ENCODE measurements around the gene TBX22.
"Not testable (repeated sequence)": the region's sequence is repeated elsewhere in the genome, so short reads cannot be mapped to it uniquely, and the experiment has no call there.

Gene TBX22

DNA sequence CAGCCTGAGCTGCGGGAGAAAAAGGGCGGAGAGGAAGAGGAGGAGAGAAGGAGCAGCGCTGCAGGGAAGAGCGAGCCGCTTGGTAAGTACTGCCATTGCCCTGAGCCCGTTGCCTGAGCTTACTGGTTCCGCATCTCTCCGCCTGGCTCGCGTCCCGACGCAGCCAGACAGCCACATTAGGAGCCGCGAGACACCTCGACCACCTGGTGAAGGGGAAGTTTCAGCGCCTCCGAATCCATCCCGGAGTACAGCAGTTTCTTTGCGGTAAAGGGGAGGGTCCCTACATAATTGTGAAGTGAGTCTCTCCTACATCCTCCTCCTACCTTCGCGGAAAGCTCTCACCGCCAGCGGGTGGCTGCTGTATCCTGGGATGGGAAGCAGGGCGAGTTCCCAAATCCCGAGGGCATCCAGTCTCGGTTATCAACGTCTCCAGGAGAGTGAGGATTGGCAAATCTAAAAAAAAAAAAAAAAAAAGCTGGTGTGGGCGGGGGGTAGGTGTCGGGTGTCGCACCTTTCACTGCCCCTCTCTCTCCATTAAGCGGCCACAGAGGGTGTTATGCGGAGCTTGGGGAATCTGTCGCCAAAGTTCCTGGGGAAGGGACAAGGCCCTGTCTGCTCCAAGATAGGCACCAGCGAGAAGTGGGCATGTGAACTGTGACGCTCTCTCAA lies 7.9 kb downstream of the TBX22 start:
- DNase-seq (ENCODE audit: low read depth) = no peak
- H3K4me3 ChIP-seq (ENCODE audit: low read length) = no peak overlapping the region
- TF ChIP-seq, protein P1, sequence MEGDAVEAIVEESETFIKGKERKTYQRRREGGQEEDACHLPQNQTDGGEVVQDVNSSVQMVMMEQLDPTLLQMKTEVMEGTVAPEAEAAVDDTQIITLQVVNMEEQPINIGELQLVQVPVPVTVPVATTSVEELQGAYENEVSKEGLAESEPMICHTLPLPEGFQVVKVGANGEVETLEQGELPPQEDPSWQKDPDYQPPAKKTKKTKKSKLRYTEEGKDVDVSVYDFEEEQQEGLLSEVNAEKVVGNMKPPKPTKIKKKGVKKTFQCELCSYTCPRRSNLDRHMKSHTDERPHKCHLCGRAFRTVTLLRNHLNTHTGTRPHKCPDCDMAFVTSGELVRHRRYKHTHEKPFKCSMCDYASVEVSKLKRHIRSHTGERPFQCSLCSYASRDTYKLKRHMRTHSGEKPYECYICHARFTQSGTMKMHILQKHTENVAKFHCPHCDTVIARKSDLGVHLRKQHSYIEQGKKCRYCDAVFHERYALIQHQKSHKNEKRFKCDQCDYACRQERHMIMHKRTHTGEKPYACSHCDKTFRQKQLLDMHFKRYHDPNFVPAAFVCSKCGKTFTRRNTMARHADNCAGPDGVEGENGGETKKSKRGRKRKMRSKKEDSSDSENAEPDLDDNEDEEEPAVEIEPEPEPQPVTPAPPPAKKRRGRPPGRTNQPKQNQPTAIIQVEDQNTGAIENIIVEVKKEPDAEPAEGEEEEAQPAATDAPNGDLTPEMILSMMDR (IDR thresholded peaks at IDR 0.05; ENCODE audit: insufficient read depth, low read depth, low read length, missing control alignments) = no peak

DNA sequence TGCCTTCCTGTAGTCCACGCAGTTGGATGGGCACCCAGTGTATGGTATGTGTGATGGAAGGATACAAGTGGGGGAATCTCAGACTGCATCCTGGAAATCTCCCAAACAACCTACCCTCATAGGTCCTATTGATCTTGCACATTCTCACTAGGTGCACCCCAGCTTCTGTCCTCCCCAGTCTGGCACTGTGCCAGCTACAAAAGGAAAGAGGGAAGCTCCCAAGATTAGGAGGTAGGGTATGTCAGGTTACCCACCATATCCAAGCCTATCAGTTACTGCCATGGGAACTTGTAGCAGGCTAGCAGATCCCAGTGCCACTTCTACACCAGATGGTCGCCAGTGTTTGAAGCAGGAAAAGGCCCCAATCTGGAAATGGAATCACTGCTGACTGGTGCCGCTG lies 11.6 kb downstream of the TBX22 start:
- DNase-seq (ENCODE audit: low read depth) = no peak
- no peak overlapping the region for H3K4me3 ChIP-seq (ENCODE audit: low read length)
- TF ChIP-seq, protein P1 (IDR thresholded peaks at IDR 0.05; ENCODE audit: insufficient read depth, low read depth, low read length, missing control alignments) = no peak

DNA sequence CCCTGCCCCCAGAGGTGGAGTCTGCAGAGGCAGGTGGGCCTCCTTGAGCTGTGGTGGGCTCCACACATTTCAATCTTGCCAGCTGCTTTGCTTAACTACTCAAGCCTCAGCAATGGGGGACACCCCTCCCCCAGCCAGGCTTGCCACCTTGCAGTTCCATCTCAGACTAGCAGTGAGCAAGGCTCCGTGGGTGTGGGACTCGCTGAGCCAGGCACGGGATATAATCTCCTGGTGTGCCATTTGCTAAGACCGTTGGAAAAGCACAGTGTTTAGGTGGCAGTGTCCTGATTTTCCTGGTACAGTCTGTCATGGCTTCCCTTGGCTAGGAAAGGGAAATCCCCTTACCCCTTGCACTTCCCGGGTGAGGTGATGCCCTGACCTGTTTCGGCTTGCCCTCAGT lies 51.6 kb downstream of the TBX22 start:
- H3K4me3 ChIP-seq (ENCODE audit: low read length); DNase-seq (ENCODE audit: low read depth): not testable (repeated sequence)

DNA sequence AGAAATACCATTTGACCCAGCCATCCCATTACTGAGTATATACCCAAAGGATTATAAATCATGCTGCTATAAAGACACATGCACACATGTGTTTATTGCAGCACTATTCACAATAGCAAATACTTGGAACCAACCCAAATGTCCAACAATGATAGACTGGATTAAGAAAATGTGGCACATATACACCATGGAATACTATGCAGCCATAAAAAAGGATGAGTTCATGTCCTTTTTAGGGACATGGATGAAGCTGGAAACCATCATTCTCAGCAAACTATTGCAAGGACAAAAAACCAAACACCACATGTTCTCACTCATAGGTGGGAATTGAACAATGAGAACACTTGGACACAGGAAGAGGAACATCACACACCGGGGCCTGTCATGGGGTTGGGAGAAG lies 61.1 kb downstream of the TBX22 start:
- not testable (repeated sequence) for DNase-seq (ENCODE audit: low read depth); H3K4me3 ChIP-seq (ENCODE audit: low read length)
